ENCODE results near the gene PRPSAP1. TPM values are rescaled to one million over a fixed set of nuclear protein-coding genes. Genes with fewer than 3 reads are reported as not detected.

Gene PRPSAP1
- total RNA-seq, 6 experiments from 2014 or later = 39.3 to 55.6 (median 45.1) TPM

GRCh38 chr17:76333673-76334505 lies 19.8 kb downstream of the PRPSAP1 start:
- no peak for DNase-seq
- H3K9me3 ChIP-seq = no peaks in the 10 kb centered on the region
- H3K4me1 ChIP-seq = peaks cover 0 to 8% (median 4%) of the 10 kb centered on the region in 4 donors
- ATAC-seq = no peak
- H3K27ac ChIP-seq = no peak overlapping the region
- H3K27me3 ChIP-seq = no peaks in the 10 kb centered on the region
- no peak overlapping the region for H3K4me3 ChIP-seq
- TF ChIP-seq CTCF (IDR thresholded peaks at IDR 0.05) (no peak), POLR2A (IDR thresholded peaks at IDR 0.05) (no peak)
- 73% methylated on average over 10 of the region's 11 CpGs for WGBS (ENCODE audit: insufficient coverage, low coverage, low lambda C conversion rate, missing lambda C conversion rate)
- intact Hi-C loops (cut with DNase I) = no loop called here
- peaks cover 0 to 27% (median 12%) of the 10 kb centered on the region in 4 donors for H3K36me3 ChIP-seq

- H3K9me3 ChIP-seq = no peaks in the 10 kb centered on the region
- DNase-seq (no peak), ATAC-seq (no peak)
- no peak for TF ChIP-seq CTCF (IDR thresholded peaks at IDR 0.05)
- TF ChIP-seq POLR2A (IDR thresholded peaks at IDR 0.05) = no peak
- WGBS (ENCODE audit: insufficient coverage, low coverage, low lambda C conversion rate, missing lambda C conversion rate) = 96% methylated on average over 2 of the region's 2 CpGs
- H3K4me3 ChIP-seq = no peak overlapping the region
- intact Hi-C loops (cut with DNase I) = no loop called here
- H3K36me3 ChIP-seq = peaks cover 0 to 47% (median 21%) of the 10 kb centered on the region in 4 donors
- no peak overlapping the region for H3K27ac ChIP-seq
- no peaks in the 10 kb centered on the region for H3K27me3 ChIP-seq
- H3K4me1 ChIP-seq = peaks cover 0 to 8% (median 4%) of the 10 kb centered on the region in 4 donors
These were observed 22.6 kb downstream of the PRPSAP1 start for GRCh38 chr17:76331083-76331482.

GRCh38 chr17:76329664-76330063 lies 24.1 kb downstream of the PRPSAP1 start:
- Histone ChIP-seq H3K4me1 (peaks cover 0 to 8% (median 4%) of the 10 kb centered on the region in 4 donors), H3K36me3 (peaks cover 0 to 47% (median 21%) of the 10 kb centered on the region in 4 donors), H3K27ac (no peak overlapping the region), H3K4me3 (no peak overlapping the region), H3K9me3 (no peaks in the 10 kb centered on the region), H3K27me3 (no peaks in the 10 kb centered on the region)
- intact Hi-C loops (cut with DNase I) = no loop called here
- no peak for TF ChIP-seq CTCF (IDR thresholded peaks at IDR 0.05)
- no peak for TF ChIP-seq POLR2A (IDR thresholded peaks at IDR 0.05)
- no peak for ATAC-seq
- WGBS (ENCODE audit: insufficient coverage, low coverage, low lambda C conversion rate, missing lambda C conversion rate) = 90% methylated on average over 8 of the region's 8 CpGs
- DNase-seq = no peak

- Histone ChIP-seq H3K9me3 (no peaks in the 10 kb centered on the region), H3K4me3 (no peak overlapping the region), H3K4me1 (peaks cover 0 to 7% (median 3%) of the 10 kb centered on the region in 4 donors), H3K36me3 (peaks cover 0 to 65% (median 22%) of the 10 kb centered on the region in 4 donors), H3K27ac (no peak overlapping the region), H3K27me3 (no peaks in the 10 kb centered on the region)
- peak; percentile 24 to 60 (median 40) for ATAC-seq
- DNase-seq = no peak
- TF ChIP-seq CTCF (IDR thresholded peaks at IDR 0.05) = no peak
- 63% methylated on average over 6 of the region's 6 CpGs for WGBS (ENCODE audit: insufficient coverage, low coverage, low lambda C conversion rate, missing lambda C conversion rate)
- intact Hi-C loops (cut with DNase I) = no loop called here
These were observed 26.0 kb downstream of the PRPSAP1 start for GRCh38 chr17:76327696-76328095.
